A549 (cell line): ENCODE data around the gene ARL1.

Experiments
- BHLHE40 ChIP-seq: IDR thresholded peaks from 2 replicates; pipeline ENCODE4 v1.6.1; 2012; ENCODE audit warnings: low read depth, low read length, inconsistent platforms
- CHD2 ChIP-seq: fragments of 150-350 bp; IDR thresholded peaks from 2 replicates; pipeline ENCODE4 v1.6.1; 2014; ENCODE audit warnings: low read length; ENCODE audit not compliant: partially characterized antibody
- CTCF ChIP-seq: fragments of >200 bp; sonication (Bioruptor Twin); formaldehyde crosslinking; IDR thresholded peaks from 3 replicates; pipeline ENCODE4 v1.5.1; 2016
- EHMT2 ChIP-seq: fragments of 200-600 bp; sonication (generic); IDR thresholded peaks from 2 replicates; pipeline ENCODE4 v1.6.1; 2016; ENCODE audit warnings: antibody characterized with exemption, low read depth, mild to moderate bottlenecking, moderate library complexity
- MAFK ChIP-seq: fragments of 450-650 bp; IDR thresholded peaks from 2 replicates; pipeline ENCODE4 v1.6.1; 2014; ENCODE audit not compliant: partially characterized antibody
- MAX ChIP-seq: IDR thresholded peaks from 2 replicates; pipeline ENCODE4 v1.6.1; 2012
- PHF8 ChIP-seq: fragments of 200-600 bp; sonication (generic); IDR thresholded peaks from 2 replicates; pipeline ENCODE4 v1.6.1; 2016; ENCODE audit warnings: low read depth, mild to moderate bottlenecking, antibody characterized with exemption, moderate library complexity, borderline replicate concordance
- POLR2AphosphoS2 ChIP-seq: conservative IDR thresholded peaks from 2 replicates; pipeline ENCODE4 v1.6.1; 2012; ENCODE audit warnings: low read length, improper control_type of control experiment, inconsistent platforms
- TF ChIP-seq, protein P1 (sequence below): IDR thresholded peaks from 2 replicates; pipeline ENCODE4 v1.6.1; 2012

DNA sequence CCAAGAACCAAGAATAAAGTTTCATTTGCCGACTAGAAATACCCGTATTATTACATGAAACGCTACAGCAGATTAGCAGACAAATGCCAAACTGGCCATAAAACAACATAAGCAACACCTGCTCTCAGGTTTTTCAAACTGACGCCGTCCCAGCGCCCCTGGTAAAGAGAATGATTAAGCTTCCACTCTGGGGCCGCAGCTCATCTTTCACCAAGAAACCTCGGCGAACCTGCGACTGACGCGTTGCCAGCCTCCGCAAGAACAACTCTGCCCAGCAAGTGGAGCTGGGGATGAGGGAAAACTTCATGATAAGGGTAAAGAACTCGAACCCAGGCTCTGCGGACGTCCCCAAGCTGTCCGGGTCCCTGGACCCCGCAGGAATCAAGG, 530 bp downstream of the ARL1 start:
- TF ChIP-seq MAX, result no peak
- no peak for TF ChIP-seq CHD2
- no peak for TF ChIP-seq PHF8
- TF ChIP-seq CTCF, result no peak
- no peak for TF ChIP-seq POLR2AphosphoS2
- no peak for TF ChIP-seq BHLHE40
- no peak for TF ChIP-seq EHMT2
- TF ChIP-seq MAFK, result no peak
- TF ChIP-seq, protein P1, sequence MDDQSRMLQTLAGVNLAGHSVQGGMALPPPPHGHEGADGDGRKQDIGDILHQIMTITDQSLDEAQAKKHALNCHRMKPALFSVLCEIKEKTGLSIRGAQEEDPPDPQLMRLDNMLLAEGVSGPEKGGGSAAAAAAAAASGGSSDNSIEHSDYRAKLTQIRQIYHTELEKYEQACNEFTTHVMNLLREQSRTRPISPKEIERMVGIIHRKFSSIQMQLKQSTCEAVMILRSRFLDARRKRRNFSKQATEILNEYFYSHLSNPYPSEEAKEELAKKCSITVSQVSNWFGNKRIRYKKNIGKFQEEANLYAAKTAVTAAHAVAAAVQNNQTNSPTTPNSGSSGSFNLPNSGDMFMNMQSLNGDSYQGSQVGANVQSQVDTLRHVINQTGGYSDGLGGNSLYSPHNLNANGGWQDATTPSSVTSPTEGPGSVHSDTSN, result no peak
